HCT116 (cell line): ENCODE data around the gene ANO8. TPM values are rescaled to one million over a fixed set of nuclear protein-coding genes. Genes with fewer than 3 reads are reported as not detected.

Source experiments
- ATAC-seq: fragments of 200-7000 bp; cut with Tn5 transposase; 2 replicates; pipeline ENCODE4 v1.9.1; 2020; ENCODE audit warnings: mild to moderate bottlenecking, moderate library complexity
- BruUV-seq: library from RNA; stranded (reverse); fragments of 400-500 nt; replicated peaks from 2 replicates; lab custom pipeline; 2021; lab: Mats Ljungman, UMichigan
- CTCF ChIA-PET: fragments of 300-600 bp; sonication (Branson Sonifier 250); formaldehyde crosslinking; loops from one replicate; lab custom pipeline; 2021; ENCODE audit warnings: antibody characterized with exemption; lab: Charles Lee
- POLR2A ChIA-PET: fragments of 300-600, 350-600 bp; sonication (Branson Sonifier 250); formaldehyde crosslinking; loops from one replicate; lab custom pipeline; 2021; ENCODE audit warnings: antibody characterized with exemption; lab: Charles Lee
- RAD21 ChIA-PET, 2 experiments: fragments of 300-600 bp; sonication (Branson Sonifier 250); formaldehyde crosslinking; loops; one replicate each; lab custom pipeline; 2023; ENCODE audit warnings: low total read pairs in 2 of 2; ENCODE audit not compliant: uncharacterized antibody in 2 of 2, unreplicated experiment in 2 of 2, low non-redundant PET in 1 of 2; lab: Charles Lee
- DNase-seq: peaks from one replicate; pipeline ENCODE4 v3.0.0-alpha.2; 2010; ENCODE audit warnings: low read depth, low spot score
- H2AFZ ChIP-seq: fragments of 200-600 bp; shearing (Covaris generic), sonication (generic); 2 replicates; pipeline ENCODE4 v1.6.1; 2017; ENCODE audit warnings: low read depth, mixed run types, mixed read lengths, antibody characterized with exemption, low read length; ENCODE audit not compliant: poor library complexity, severe bottlenecking
- H3K27ac ChIP-seq: 2 replicates; pipeline ENCODE4 v1.5.1; 2012; ENCODE audit warnings: low read depth, low read length
- H3K27me3 ChIP-seq: fragments of 200-600 bp; sonication (generic); 2 replicates; pipeline ENCODE4 v1.6.1; 2016; ENCODE audit warnings: mixed run types, low read length, mixed read lengths; ENCODE audit not compliant: insufficient read depth
- H3K36me3 ChIP-seq, 2 experiments: fragments of 200-500 bp in 1 of 2; fragments of 200-600 bp in 1 of 2; sonication (Bioruptor generic) in 1 of 2; sonication (generic) in 1 of 2; 2 replicates each; pipeline versions ENCODE4 v1.5.1 to v1.6.1; 2014 to 2016; ENCODE audit warnings: low read length in 2 of 2, inconsistent platforms in 1 of 2, mixed read lengths in 1 of 2, mixed run types in 1 of 2; ENCODE audit not compliant: insufficient read depth in 2 of 2, control insufficient read depth in 1 of 2
- H3K4me1 ChIP-seq, 2 experiments: fragments of 200-600 bp in 1 of 2; sonication (generic) in 1 of 2; 2 replicates each; pipeline versions ENCODE4 v1.5.1 to v1.6.1; 2012 to 2017; ENCODE audit warnings: low read length in 2 of 2, inconsistent platforms in 1 of 2, mild to moderate bottlenecking in 1 of 2, mixed read lengths in 1 of 2, mixed run types in 1 of 2, moderate library complexity in 1 of 2; ENCODE audit not compliant: insufficient read depth in 2 of 2, control insufficient read depth in 1 of 2
- H3K4me2 ChIP-seq: fragments of 200-600 bp; sonication (generic); 2 replicates; pipeline ENCODE4 v1.6.1; 2017; ENCODE audit warnings: mixed run types, low read length, mixed read lengths
- H3K4me3 ChIP-seq, 2 experiments: fragments of 200-600 bp in 1 of 2; sonication (generic) in 1 of 2; replicated peaks in 1 of 2; 2 replicates each; pipeline ENCODE4 v1.5.1; 2011 to 2016; ENCODE audit warnings: low read length in 2 of 2, control low read depth in 1 of 2, low read depth in 1 of 2, mild to moderate bottlenecking in 1 of 2, mixed read lengths in 1 of 2, mixed run types in 1 of 2
- H3K79me2 ChIP-seq: fragments of 200-600 bp; sonication (generic); 2 replicates; pipeline ENCODE4 v1.6.1; 2017; ENCODE audit warnings: mild to moderate bottlenecking, mixed run types, low read length, moderate library complexity, mixed read lengths; ENCODE audit not compliant: insufficient read depth
- H3K9ac ChIP-seq: fragments of 200-600 bp; sonication (generic); 2 replicates; pipeline ENCODE4 v1.6.1; 2016; ENCODE audit warnings: low read length, mixed read lengths
- H3K9me2 ChIP-seq: fragments of 200-600 bp; sonication (generic), shearing (Covaris generic); 2 replicates; pipeline ENCODE4 v1.6.1; 2017; ENCODE audit warnings: mixed run types, mild to moderate bottlenecking, moderate library complexity; ENCODE audit not compliant: insufficient read depth
- H3K9me3 ChIP-seq, 2 experiments: fragments of 200-500 bp in 1 of 2; fragments of 200-600 bp in 1 of 2; sonication (Bioruptor generic) in 1 of 2; sonication (generic) in 1 of 2; 2 replicates each; pipeline ENCODE4 v1.6.1; 2014 to 2017; ENCODE audit warnings: low read length in 2 of 2, mixed read lengths in 2 of 2, inconsistent platforms in 1 of 2, low read depth in 1 of 2, mild to moderate bottlenecking in 1 of 2, mixed run types in 1 of 2, moderate library complexity in 1 of 2; ENCODE audit not compliant: control insufficient read depth in 1 of 2, insufficient read depth in 1 of 2
- H4K20me1 ChIP-seq: fragments of 200-600 bp; sonication (generic), shearing (Covaris generic); 2 replicates; pipeline ENCODE4 v1.6.1; 2017; ENCODE audit warnings: mixed run types, mild to moderate bottlenecking, moderate library complexity; ENCODE audit not compliant: insufficient read depth
- CBX3 ChIP-seq: IDR thresholded peaks from 2 replicates; pipeline ENCODE4 v1.6.1; 2012; ENCODE audit warnings: low read depth
- CEBPB ChIP-seq: IDR thresholded peaks from 2 replicates; pipeline ENCODE4 v1.6.1; 2012; ENCODE audit warnings: low read depth
- EGR1 ChIP-seq: IDR thresholded peaks from 2 replicates; pipeline ENCODE4 v1.6.1; 2012; ENCODE audit warnings: low read depth
- ELF1 ChIP-seq: IDR thresholded peaks from 2 replicates; pipeline ENCODE4 v1.6.1; 2012; ENCODE audit warnings: low read depth, borderline replicate concordance
- EZH2phosphoT487 ChIP-seq: fragments of 200-600 bp; IDR thresholded peaks from 2 replicates; pipeline ENCODE4 v1.6.1; 2018; ENCODE audit warnings: antibody characterized with exemption, borderline replicate concordance
- FOSL1 ChIP-seq: IDR thresholded peaks from 2 replicates; pipeline ENCODE4 v1.6.1; 2012; ENCODE audit warnings: low read depth
- POLR2A ChIP-seq: IDR thresholded peaks from 2 replicates; pipeline ENCODE4 v1.7.0; 2011; ENCODE audit warnings: borderline replicate concordance; ENCODE audit not compliant: insufficient read depth, insufficient read length; ENCODE audit errors: extremely low read depth
- SIN3A ChIP-seq: IDR thresholded peaks from 2 replicates; pipeline ENCODE4 v1.6.1; 2012; ENCODE audit warnings: low read depth
- SP1 ChIP-seq: IDR thresholded peaks from 2 replicates; pipeline ENCODE4 v1.6.1; 2012; ENCODE audit warnings: low read depth
- SRF ChIP-seq: IDR thresholded peaks from 2 replicates; pipeline ENCODE4 v1.6.1; 2012; ENCODE audit warnings: low read depth
- TCF7L2 ChIP-seq: IDR thresholded peaks from 2 replicates; pipeline ENCODE4 v1.7.0; 2011; ENCODE audit warnings: borderline replicate concordance, inconsistent platforms; ENCODE audit not compliant: insufficient read depth, insufficient read length; ENCODE audit errors: extremely low read depth
- YY1 ChIP-seq: IDR thresholded peaks from 2 replicates; pipeline ENCODE4 v1.6.1; 2011; ENCODE audit warnings: low read length, low read depth, moderate library complexity, mild to moderate bottlenecking; ENCODE audit not compliant: insufficient replicate concordance; ENCODE audit errors: extremely low read depth
- ZFX ChIP-seq: fragments of 450-650 bp; IDR thresholded peaks from 2 replicates; pipeline ENCODE4 v1.6.1; 2017
- intact Hi-C: fragments of 100-400 bp; cut with micrococcal nuclease; formaldehyde crosslinking; loops from 2 replicates; pipeline ENCODE4 v1.10.0; 2022
- total RNA-seq: library from RNA; stranded (reverse); gene quantifications from one replicate; pipeline ENCODE4 v1.2.1, GENCODE V29; 2021; ENCODE audit not compliant: unreplicated experiment
- TF ChIP-seq, protein P1 (sequence below): IDR thresholded peaks from 2 replicates; pipeline ENCODE4 v1.6.1; 2012; ENCODE audit warnings: low read depth
- TF ChIP-seq, protein P2 (sequence below): IDR thresholded peaks from 2 replicates; pipeline ENCODE4 v1.6.1; 2012

ANO8 gene
- total RNA-seq, 1 experiment from 2014 or later = 22.9 TPM

DNA sequence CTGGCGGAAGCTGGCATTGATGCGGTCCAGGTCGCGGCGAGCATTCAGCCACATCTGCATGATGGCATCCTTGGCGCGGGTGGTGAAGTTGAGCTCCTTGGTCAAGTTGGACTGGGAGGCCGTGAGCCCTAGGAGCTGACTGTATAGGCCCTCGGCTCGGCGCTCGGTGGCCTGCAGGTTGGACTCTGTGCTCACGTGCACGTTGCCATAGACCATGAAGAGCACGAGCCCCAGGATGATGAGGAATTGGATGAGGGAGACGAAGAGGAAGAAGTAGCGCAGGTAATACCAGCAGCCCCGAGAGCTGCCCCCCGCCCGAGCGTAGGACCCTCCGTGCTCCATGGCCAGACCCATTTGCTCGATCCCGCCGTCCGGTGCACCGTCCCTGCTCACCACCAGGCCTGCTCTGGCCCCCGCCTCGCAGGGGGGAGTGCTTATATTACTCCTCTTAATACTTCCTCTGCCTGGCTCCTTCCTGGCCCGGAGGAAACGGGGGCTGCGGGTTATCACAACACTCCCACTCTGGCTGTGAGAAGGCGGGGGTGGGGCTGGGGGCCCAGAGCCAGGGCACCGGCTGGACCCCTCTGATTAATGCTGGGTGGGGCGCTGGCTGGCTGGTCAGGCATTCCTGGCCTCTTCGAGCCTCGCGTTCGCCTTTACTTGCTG, 42.4 kb upstream of the ANO8 start, which contains the start of gene PLVAP (continued):
- TF ChIP-seq, protein P1, sequence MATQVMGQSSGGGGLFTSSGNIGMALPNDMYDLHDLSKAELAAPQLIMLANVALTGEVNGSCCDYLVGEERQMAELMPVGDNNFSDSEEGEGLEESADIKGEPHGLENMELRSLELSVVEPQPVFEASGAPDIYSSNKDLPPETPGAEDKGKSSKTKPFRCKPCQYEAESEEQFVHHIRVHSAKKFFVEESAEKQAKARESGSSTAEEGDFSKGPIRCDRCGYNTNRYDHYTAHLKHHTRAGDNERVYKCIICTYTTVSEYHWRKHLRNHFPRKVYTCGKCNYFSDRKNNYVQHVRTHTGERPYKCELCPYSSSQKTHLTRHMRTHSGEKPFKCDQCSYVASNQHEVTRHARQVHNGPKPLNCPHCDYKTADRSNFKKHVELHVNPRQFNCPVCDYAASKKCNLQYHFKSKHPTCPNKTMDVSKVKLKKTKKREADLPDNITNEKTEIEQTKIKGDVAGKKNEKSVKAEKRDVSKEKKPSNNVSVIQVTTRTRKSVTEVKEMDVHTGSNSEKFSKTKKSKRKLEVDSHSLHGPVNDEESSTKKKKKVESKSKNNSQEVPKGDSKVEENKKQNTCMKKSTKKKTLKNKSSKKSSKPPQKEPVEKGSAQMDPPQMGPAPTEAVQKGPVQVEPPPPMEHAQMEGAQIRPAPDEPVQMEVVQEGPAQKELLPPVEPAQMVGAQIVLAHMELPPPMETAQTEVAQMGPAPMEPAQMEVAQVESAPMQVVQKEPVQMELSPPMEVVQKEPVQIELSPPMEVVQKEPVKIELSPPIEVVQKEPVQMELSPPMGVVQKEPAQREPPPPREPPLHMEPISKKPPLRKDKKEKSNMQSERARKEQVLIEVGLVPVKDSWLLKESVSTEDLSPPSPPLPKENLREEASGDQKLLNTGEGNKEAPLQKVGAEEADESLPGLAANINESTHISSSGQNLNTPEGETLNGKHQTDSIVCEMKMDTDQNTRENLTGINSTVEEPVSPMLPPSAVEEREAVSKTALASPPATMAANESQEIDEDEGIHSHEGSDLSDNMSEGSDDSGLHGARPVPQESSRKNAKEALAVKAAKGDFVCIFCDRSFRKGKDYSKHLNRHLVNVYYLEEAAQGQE = no peak
- TF ChIP-seq SIN3A (no peak), CBX3 (no peak), EGR1 (no peak), POLR2A (no peak), SRF (no peak), TCF7L2 (no peak), EZH2phosphoT487 (no peak), ZFX (no peak)

DNA sequence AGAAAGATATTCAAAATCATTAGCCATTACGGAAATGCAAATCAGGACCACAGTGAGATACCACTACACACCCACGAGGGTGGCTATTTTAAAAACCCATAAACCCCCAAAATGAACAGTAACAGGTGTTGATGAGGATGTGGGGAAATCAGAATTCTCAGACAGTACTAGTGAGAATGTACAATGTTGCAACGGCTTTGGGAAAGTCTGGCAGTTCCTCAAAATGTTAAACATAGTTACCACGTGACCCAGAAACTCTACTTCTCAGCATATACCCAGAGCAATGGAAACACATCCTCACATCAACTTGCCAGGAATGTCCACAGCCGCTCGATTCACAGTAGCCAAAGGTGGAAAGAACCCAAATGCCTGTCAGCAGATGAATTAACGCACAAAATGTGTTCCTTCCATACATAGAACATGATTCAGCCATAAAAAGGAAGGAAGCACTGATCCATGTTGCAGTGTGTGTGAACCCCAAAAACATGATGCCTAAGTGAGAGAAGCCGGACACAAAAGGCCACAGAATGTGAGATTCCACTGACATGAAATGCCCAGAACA, 35.5 kb upstream of the ANO8 start:
- no TSS peak for BruUV-seq
- no peaks in the 10 kb centered on the region for H4K20me1 ChIP-seq
- intact Hi-C loops = no loop called here
- H3K4me3 ChIP-seq = no peak overlapping the region
- no peaks in the 10 kb centered on the region for H3K79me2 ChIP-seq
- no peak overlapping the region for H3K27ac ChIP-seq
- TF ChIP-seq ELF1 = no peak
- TF ChIP-seq SRF = no peak
- TF ChIP-seq CEBPB = no peak
- TF ChIP-seq EZH2phosphoT487 = no peak
- no peak for TF ChIP-seq SP1
- no peak for TF ChIP-seq FOSL1
- TF ChIP-seq, protein P2, sequence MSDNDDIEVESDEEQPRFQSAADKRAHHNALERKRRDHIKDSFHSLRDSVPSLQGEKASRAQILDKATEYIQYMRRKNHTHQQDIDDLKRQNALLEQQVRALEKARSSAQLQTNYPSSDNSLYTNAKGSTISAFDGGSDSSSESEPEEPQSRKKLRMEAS = no peak
- no peak for TF ChIP-seq CBX3
- TF ChIP-seq TCF7L2 = no peak
- TF ChIP-seq, protein P1 = no peak
- no peak for TF ChIP-seq EGR1
- no peak for TF ChIP-seq YY1
- no peak for TF ChIP-seq ZFX
- H3K4me2 ChIP-seq = no peak overlapping the region
- H3K27me3 ChIP-seq = no peaks in the 10 kb centered on the region
- 0 out of 4 replicates have a peak, but pooled peaks cover 0 to 2% of the 10 kb centered on the region in 2 experiments for H3K4me1 ChIP-seq
- H2AFZ ChIP-seq = no peak overlapping the region
- DNase-seq (no peak), ATAC-seq (no peak)
- CTCF ChIA-PET = no interaction called here
- H3K9ac ChIP-seq = no peak overlapping the region
- POLR2A ChIA-PET = no interaction called here
- no peaks in the 10 kb centered on the region for H3K9me3 ChIP-seq
- no peaks in the 10 kb centered on the region for H3K36me3 ChIP-seq
- RAD21 ChIA-PET = no interaction called here
- no peaks in the 10 kb centered on the region for H3K9me2 ChIP-seq
